ENCODE measurements around the gene URGCP. TPM values are rescaled to one million over a fixed set of nuclear protein-coding genes. Genes with fewer than 3 reads are reported as not detected.

URGCP gene, protein sequence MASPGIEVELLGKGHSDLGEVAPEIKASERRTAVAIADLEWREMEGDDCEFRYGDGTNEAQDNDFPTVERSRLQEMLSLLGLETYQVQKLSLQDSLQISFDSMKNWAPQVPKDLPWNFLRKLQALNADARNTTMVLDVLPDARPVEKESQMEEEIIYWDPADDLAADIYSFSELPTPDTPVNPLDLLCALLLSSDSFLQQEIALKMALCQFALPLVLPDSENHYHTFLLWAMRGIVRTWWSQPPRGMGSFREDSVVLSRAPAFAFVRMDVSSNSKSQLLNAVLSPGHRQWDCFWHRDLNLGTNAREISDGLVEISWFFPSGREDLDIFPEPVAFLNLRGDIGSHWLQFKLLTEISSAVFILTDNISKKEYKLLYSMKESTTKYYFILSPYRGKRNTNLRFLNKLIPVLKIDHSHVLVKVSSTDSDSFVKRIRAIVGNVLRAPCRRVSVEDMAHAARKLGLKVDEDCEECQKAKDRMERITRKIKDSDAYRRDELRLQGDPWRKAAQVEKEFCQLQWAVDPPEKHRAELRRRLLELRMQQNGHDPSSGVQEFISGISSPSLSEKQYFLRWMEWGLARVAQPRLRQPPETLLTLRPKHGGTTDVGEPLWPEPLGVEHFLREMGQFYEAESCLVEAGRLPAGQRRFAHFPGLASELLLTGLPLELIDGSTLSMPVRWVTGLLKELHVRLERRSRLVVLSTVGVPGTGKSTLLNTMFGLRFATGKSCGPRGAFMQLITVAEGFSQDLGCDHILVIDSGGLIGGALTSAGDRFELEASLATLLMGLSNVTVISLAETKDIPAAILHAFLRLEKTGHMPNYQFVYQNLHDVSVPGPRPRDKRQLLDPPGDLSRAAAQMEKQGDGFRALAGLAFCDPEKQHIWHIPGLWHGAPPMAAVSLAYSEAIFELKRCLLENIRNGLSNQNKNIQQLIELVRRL
- total RNA-seq = 10 to 100 TPM; 25.5 to 29.9 TPM
- polyA plus RNA-seq (ENCODE audit: insufficient read length in 6 of 6) = 10 to 100 TPM; 30.5 to 37.5 (median 31.5) TPM
- long read RNA-seq, donor 1, full-length matches to known transcripts = 13 of 13 reads
- long read RNA-seq, donor 1, partial matches to known transcripts = 0 of 13 reads
- long read RNA-seq, donor 1, other reads (novel, unspliced or antisense) = 0 of 13 reads
- long read RNA-seq, donor 2, full-length matches to known transcripts = 12 of 28 reads
- long read RNA-seq, donor 2, partial matches to known transcripts = 7 of 28 reads
- long read RNA-seq, donor 2, other reads (novel, unspliced or antisense) = 9 of 28 reads
- long read RNA-seq, donor 3, full-length matches to known transcripts = 14 of 14 reads
- long read RNA-seq, donor 3, partial matches to known transcripts = 0 of 14 reads
- long read RNA-seq, donor 3, other reads (novel, unspliced or antisense) = 0 of 14 reads
- long read RNA-seq, donor 4, full-length matches to known transcripts = 2 of 6 reads
- long read RNA-seq, donor 4, partial matches to known transcripts = 0 of 6 reads
- long read RNA-seq, donor 4, other reads (novel, unspliced or antisense) = 4 of 6 reads
- long read RNA-seq, donor 5, full-length matches to known transcripts = 8 of 19 reads
- long read RNA-seq, donor 5, partial matches to known transcripts = 11 of 19 reads
- long read RNA-seq, donor 5, other reads (novel, unspliced or antisense) = 0 of 19 reads
- long read RNA-seq, donor 6, full-length matches to known transcripts = 6 of 6 reads
- long read RNA-seq, donor 6, partial matches to known transcripts = 0 of 6 reads
- long read RNA-seq, donor 6, other reads (novel, unspliced or antisense) = 0 of 6 reads
- long read RNA-seq, donor 7, full-length matches to known transcripts = 3 of 3 reads
- long read RNA-seq, donor 7, partial matches to known transcripts = 0 of 3 reads
- long read RNA-seq, donor 7, other reads (novel, unspliced or antisense) = 0 of 3 reads
- long read RNA-seq, donor 8, full-length matches to known transcripts = 4 of 4 reads
- long read RNA-seq, donor 8, partial matches to known transcripts = 0 of 4 reads
- long read RNA-seq, donor 8, other reads (novel, unspliced or antisense) = 0 of 4 reads
- long read RNA-seq, donor 9 = 0 reads
- long read RNA-seq, donor 10, full-length matches to known transcripts = 3 of 9 reads
- long read RNA-seq, donor 10, partial matches to known transcripts = 0 of 9 reads
- long read RNA-seq, donor 10, other reads (novel, unspliced or antisense) = 6 of 9 reads
- long read RNA-seq, donor 11, full-length matches to known transcripts = 6 of 6 reads
- long read RNA-seq, donor 11, partial matches to known transcripts = 0 of 6 reads
- long read RNA-seq, donor 11, other reads (novel, unspliced or antisense) = 0 of 6 reads
- long read RNA-seq, donor 12, full-length matches to known transcripts = 6 of 14 reads
- long read RNA-seq, donor 12, partial matches to known transcripts = 0 of 14 reads
- long read RNA-seq, donor 12, other reads (novel, unspliced or antisense) = 8 of 14 reads

DNA sequence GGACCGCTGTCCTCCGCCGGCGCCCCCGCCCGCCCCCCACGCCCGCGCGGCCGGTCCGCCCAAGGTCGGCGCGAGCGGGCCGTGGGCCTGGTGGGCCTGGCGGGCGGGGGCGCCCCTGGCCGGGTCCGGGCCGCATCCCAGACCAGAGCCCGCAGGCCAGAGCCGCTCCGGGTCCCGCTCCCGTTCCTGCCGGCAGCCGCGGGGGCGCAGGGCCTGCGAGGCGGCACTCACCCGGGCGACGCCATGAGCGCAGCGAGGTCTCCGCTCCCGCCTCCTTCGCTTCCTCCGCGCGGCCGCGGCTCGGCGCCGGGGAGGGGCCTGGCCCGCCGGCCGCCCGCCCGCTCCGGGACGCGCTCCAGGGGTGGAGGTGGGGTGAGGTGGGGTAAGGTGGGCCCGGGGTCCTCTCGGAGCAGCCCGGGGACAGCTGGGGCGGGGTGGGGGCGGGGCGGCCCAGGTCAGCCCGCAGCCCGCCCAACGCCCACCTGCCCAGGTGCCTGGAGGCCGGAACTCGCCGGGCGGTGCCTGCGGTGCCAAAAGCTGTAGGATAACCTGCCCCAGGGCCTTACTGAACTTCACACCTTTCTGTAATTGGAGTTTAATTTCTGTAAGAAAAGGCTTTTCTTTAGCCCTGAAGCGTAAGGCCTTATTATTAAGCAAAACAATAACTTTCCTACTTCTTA is at the start of gene URGCP:
Gene URGCP, minus strand, starts transcription at position 266 of the 680 bp plus-strand sequence. Its CDS starts 21 bp downstream, at position 245.
- H3K27ac ChIP-seq = peak within 1 kb of the TSS; percentile 80
- peak; percentile 85 for ATAC-seq
- no peaks in the 10 kb centered on the region for H3K27me3 ChIP-seq
- DNase-seq = peak; percentile 43 to 94 (median 56)
- TF ChIP-seq, protein P1, sequence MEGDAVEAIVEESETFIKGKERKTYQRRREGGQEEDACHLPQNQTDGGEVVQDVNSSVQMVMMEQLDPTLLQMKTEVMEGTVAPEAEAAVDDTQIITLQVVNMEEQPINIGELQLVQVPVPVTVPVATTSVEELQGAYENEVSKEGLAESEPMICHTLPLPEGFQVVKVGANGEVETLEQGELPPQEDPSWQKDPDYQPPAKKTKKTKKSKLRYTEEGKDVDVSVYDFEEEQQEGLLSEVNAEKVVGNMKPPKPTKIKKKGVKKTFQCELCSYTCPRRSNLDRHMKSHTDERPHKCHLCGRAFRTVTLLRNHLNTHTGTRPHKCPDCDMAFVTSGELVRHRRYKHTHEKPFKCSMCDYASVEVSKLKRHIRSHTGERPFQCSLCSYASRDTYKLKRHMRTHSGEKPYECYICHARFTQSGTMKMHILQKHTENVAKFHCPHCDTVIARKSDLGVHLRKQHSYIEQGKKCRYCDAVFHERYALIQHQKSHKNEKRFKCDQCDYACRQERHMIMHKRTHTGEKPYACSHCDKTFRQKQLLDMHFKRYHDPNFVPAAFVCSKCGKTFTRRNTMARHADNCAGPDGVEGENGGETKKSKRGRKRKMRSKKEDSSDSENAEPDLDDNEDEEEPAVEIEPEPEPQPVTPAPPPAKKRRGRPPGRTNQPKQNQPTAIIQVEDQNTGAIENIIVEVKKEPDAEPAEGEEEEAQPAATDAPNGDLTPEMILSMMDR (IDR thresholded peaks at IDR 0.05) = no peak
- peak within 1 kb of the TSS; percentile 56 to 68 for H3K4me3 ChIP-seq
- no peaks in the 10 kb centered on the region for H3K36me3 ChIP-seq
- no peaks in the 10 kb centered on the region for H3K9me3 ChIP-seq
- H3K4me1 ChIP-seq = peaks cover 17 to 27% of the 10 kb centered on the region in 2 donors
- intact Hi-C loops (cut with DNase I) = no loop called here

DNA sequence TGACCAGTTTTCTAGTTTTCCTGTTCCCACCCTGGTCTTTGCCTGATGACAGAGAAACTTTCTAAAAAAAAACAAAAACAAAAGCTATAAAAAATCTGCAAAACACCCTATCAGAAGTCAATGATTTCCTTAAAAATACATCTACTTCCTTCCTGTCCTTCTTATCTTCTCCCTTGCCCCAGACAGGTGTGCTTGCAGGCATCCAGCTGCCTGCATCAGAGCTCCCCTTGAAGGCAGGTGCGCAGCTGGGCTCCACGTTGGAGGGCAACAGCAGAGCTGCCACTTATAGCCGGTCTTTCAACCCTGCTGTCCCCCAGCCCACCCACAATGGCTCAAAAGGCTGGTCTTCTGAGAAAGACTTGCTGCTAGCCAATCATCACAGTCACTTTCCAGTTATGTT is 49.6 kb upstream of the URGCP start:
- Histone ChIP-seq H3K27ac (no peak overlapping the region), H3K4me1 (no peaks in the 10 kb centered on the region), H3K4me3 (no peak overlapping the region), H3K36me3 (peaks cover 0 to 41% of the 10 kb centered on the region in 2 donors), H3K27me3 (no peaks in the 10 kb centered on the region), H3K9me3 (no peaks in the 10 kb centered on the region)
- TF ChIP-seq, protein P1 (IDR thresholded peaks at IDR 0.05) = no peak
- ATAC-seq (no peak), DNase-seq (no peak)
- intact Hi-C loops (cut with DNase I) = no loop called here

DNA sequence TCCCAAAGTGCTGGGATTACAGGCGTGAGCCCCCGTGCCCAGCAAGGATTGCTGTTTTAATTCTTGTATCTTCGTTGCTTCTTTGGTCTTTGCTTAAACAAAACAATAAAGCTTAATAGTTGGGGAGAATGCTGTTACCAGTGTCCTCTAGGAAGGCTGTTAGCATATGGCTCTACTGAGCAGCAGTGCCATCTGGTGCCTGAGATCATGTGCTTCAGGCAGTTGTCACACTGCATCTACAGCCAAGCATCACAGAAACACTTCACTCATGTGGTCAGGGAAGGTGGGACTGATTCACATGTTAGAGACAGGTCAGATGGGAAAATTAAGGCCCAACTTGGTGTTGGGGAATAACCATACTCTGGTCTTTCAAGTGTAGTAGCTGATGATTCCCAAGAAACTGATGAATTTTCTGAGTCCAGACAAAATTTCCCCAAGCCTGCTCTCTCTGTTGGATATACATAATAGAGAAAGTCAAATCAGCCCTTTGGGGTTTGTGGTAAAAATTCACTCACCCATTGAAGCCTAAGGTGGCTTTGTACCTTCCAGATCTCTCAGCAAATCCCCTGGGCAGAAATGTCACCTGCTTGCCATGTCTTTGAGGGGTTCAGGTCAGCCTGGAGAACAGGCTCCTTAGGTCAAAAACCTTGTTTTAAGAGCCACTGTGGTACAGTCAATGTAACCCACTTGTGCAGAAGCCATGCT is 48.3 kb upstream of the URGCP start:
- Histone ChIP-seq H3K4me3 (no peak overlapping the region), H3K27me3 (no peaks in the 10 kb centered on the region), H3K9me3 (no peaks in the 10 kb centered on the region), H3K4me1 (no peaks in the 10 kb centered on the region), H3K27ac (no peak overlapping the region), H3K36me3 (peaks cover 0 to 46% of the 10 kb centered on the region in 2 donors)
- DNase-seq (peak in 2 of 4 donors; percentile 5 to 30), ATAC-seq (peak; percentile 53)
- TF ChIP-seq, protein P1 (IDR thresholded peaks at IDR 0.05) = peak in 1 of 2 donors; percentile 8
- intact Hi-C loops (cut with DNase I) = no loop called here
